ENCODE results near the gene COMMD9.

The COMMD9 gene

GRCh38 chr11:36292311-36292722 is 3.1 kb upstream of the COMMD9 start:
- H3K27ac ChIP-seq: no peak overlapping the region
- no peaks in the 10 kb centered on the region for H3K36me3 ChIP-seq
- DNase-seq: no peak
- H3K27me3 ChIP-seq (ENCODE audit: insufficient read depth, low read depth, severe bottlenecking): no peaks in the 10 kb centered on the region
- no peak overlapping the region for H3K4me3 ChIP-seq (ENCODE audit: low read depth, low read length)
- no peaks in the 10 kb centered on the region for H3K9me3 ChIP-seq (ENCODE audit: severe bottlenecking)
- TF ChIP-seq CTCF (IDR thresholded peaks at IDR 0.05; ENCODE audit: low read depth, low read length): 0 out of 2 replicates have a peak, but pooled peaks have one; percentile 29

GRCh38 chr11:36288442-36289225 is 590 bp downstream of the COMMD9 start:
- no peak for TF ChIP-seq CTCF (IDR thresholded peaks at IDR 0.05; ENCODE audit: low read depth, low read length)
- Histone ChIP-seq H3K4me3 (ENCODE audit: low read depth, low read length) (peak overlapping the region; percentile 92), H3K27me3 (ENCODE audit: insufficient read depth, low read depth, severe bottlenecking) (no peaks in the 10 kb centered on the region), H3K36me3 (no peaks in the 10 kb centered on the region), H3K9me3 (ENCODE audit: severe bottlenecking) (no peaks in the 10 kb centered on the region), H3K27ac (peak overlapping the region; percentile 75)
- DNase-seq: no peak

- TF ChIP-seq CTCF (IDR thresholded peaks at IDR 0.05; ENCODE audit: low read depth, low read length): no peak
- Histone ChIP-seq H3K4me3 (ENCODE audit: low read depth, low read length) (no peak overlapping the region), H3K36me3 (0 out of 2 replicates have a peak, but pooled peaks cover 2% of the 10 kb centered on the region), H3K9me3 (ENCODE audit: severe bottlenecking) (no peaks in the 10 kb centered on the region), H3K27me3 (ENCODE audit: insufficient read depth, low read depth, severe bottlenecking) (no peaks in the 10 kb centered on the region), H3K27ac (no peak overlapping the region)
- no peak for DNase-seq
Observed at GRCh38 chr11:36282926-36283325, 6.3 kb downstream of the COMMD9 start.

- no peak overlapping the region for H3K27ac ChIP-seq
- no peaks in the 10 kb centered on the region for H3K27me3 ChIP-seq (ENCODE audit: insufficient read depth, low read depth, severe bottlenecking)
- H3K9me3 ChIP-seq (ENCODE audit: severe bottlenecking): no peaks in the 10 kb centered on the region
- no peak for DNase-seq
- H3K4me3 ChIP-seq (ENCODE audit: low read depth, low read length): no peak overlapping the region
- H3K36me3 ChIP-seq: 0 out of 2 replicates have a peak, but pooled peaks cover 2% of the 10 kb centered on the region
- TF ChIP-seq CTCF (IDR thresholded peaks at IDR 0.05; ENCODE audit: low read depth, low read length): no peak
Observed at GRCh38 chr11:36281850-36282249, 7.4 kb downstream of the COMMD9 start.

- no peak for TF ChIP-seq CTCF (IDR thresholded peaks at IDR 0.05; ENCODE audit: low read depth, low read length)
- no peak for DNase-seq
- 0 out of 2 replicates have a peak, but pooled peaks cover 2% of the 10 kb centered on the region for H3K36me3 ChIP-seq
- H3K4me3 ChIP-seq (ENCODE audit: low read depth, low read length): no peak overlapping the region
- no peaks in the 10 kb centered on the region for H3K9me3 ChIP-seq (ENCODE audit: severe bottlenecking)
- H3K27me3 ChIP-seq (ENCODE audit: insufficient read depth, low read depth, severe bottlenecking): no peaks in the 10 kb centered on the region
- no peak overlapping the region for H3K27ac ChIP-seq
Observed at GRCh38 chr11:36280531-36280930, 8.7 kb downstream of the COMMD9 start.

Measured in WERI-Rb-1 (cell line).